ENCODE measurements around the gene FSCN2. TPM values are rescaled to one million over a fixed set of nuclear protein-coding genes. Genes with fewer than 3 reads are reported as not detected.

Gene FSCN2
- total RNA-seq, 4 donors from 2014 or later, result 0.20 to 0.46 TPM; not detected in 2

GRCh38 chr17:81575836-81576235 lies 47.7 kb downstream of the FSCN2 start:
- TF ChIP-seq POLR2A (IDR thresholded peaks at IDR 0.05), result no peak
- TF ChIP-seq, protein P1, sequence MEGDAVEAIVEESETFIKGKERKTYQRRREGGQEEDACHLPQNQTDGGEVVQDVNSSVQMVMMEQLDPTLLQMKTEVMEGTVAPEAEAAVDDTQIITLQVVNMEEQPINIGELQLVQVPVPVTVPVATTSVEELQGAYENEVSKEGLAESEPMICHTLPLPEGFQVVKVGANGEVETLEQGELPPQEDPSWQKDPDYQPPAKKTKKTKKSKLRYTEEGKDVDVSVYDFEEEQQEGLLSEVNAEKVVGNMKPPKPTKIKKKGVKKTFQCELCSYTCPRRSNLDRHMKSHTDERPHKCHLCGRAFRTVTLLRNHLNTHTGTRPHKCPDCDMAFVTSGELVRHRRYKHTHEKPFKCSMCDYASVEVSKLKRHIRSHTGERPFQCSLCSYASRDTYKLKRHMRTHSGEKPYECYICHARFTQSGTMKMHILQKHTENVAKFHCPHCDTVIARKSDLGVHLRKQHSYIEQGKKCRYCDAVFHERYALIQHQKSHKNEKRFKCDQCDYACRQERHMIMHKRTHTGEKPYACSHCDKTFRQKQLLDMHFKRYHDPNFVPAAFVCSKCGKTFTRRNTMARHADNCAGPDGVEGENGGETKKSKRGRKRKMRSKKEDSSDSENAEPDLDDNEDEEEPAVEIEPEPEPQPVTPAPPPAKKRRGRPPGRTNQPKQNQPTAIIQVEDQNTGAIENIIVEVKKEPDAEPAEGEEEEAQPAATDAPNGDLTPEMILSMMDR (IDR thresholded peaks at IDR 0.05 in 4 of 5, conservative IDR thresholded peaks at IDR 0.05 in 1 of 5), result no peak
- ATAC-seq, result no peak

GRCh38 chr17:81576621-81577277 lies 48.6 kb downstream of the FSCN2 start:
- H3K27me3 ChIP-seq, result no peaks in the 10 kb centered on the region
- no peak for TF ChIP-seq POLR2A (IDR thresholded peaks at IDR 0.05)
- TF ChIP-seq, protein P1 (IDR thresholded peaks at IDR 0.05 in 4 of 5, conservative IDR thresholded peaks at IDR 0.05 in 1 of 5), result no peak
- DNase-seq (no peak), ATAC-seq (peak in 1 of 2 donors; percentile 9)
- H3K4me1 ChIP-seq, result peaks cover 12 to 17% of the 10 kb centered on the region in 2 donors
- H3K27ac ChIP-seq, result peak overlapping the region in 3 of 4 donors; percentile 20 to 28 (median 23)
- in situ Hi-C loops (cut with MboI; ENCODE audit: low sequenced_read_pairs in 4 of 4), result no loop called here
- peaks cover 2 to 42% of the 10 kb centered on the region in 2 donors for H3K36me3 ChIP-seq
- H3K4me3 ChIP-seq, result no peak overlapping the region
- no peaks in the 10 kb centered on the region for H3K9me3 ChIP-seq
- intact Hi-C loops (cut with DNase I; ENCODE audit: low total_unique reads), result no loop called here

More at GRCh38 chr17:81575836-81576235, 47.7 kb downstream of the FSCN2 start:
- H3K4me1 ChIP-seq, result peaks cover 12 to 17% of the 10 kb centered on the region in 2 donors
- intact Hi-C loops (cut with DNase I; ENCODE audit: low total_unique reads), result no loop called here
- DNase-seq, result no peak
- peaks cover 0 to 46% of the 10 kb centered on the region in 2 donors for H3K36me3 ChIP-seq
- no peak overlapping the region for H3K4me3 ChIP-seq
- in situ Hi-C loops (cut with MboI; ENCODE audit: low sequenced_read_pairs in 4 of 4), result no loop called here
- no peak overlapping the region for H3K27ac ChIP-seq
- no peaks in the 10 kb centered on the region for H3K9me3 ChIP-seq
- no peaks in the 10 kb centered on the region for H3K27me3 ChIP-seq

- peak overlapping the region in 3 of 4 donors; percentile 20 to 28 (median 23) for H3K27ac ChIP-seq
- intact Hi-C loops (cut with DNase I; ENCODE audit: low total_unique reads), result no loop called here
- in situ Hi-C loops (cut with MboI; ENCODE audit: low sequenced_read_pairs in 4 of 4), result no loop called here
These were observed 49.3 kb downstream of the FSCN2 start for GRCh38 chr17:81577278-81578000.

GRCh38 chr17:81578038-81578441 lies 49.9 kb downstream of the FSCN2 start:
- Histone ChIP-seq H3K27me3 (no peaks in the 10 kb centered on the region), H3K27ac (peak overlapping the region in 1 of 4 donors; percentile 24), H3K36me3 (peaks cover 2 to 44% of the 10 kb centered on the region in 2 donors), H3K9me3 (no peaks in the 10 kb centered on the region), H3K4me1 (peaks cover 12 to 17% of the 10 kb centered on the region in 2 donors), H3K4me3 (no peak overlapping the region)
- no peak for DNase-seq
- TF ChIP-seq, protein P1 (IDR thresholded peaks at IDR 0.05 in 4 of 5, conservative IDR thresholded peaks at IDR 0.05 in 1 of 5), result no peak
- TF ChIP-seq POLR2A (IDR thresholded peaks at IDR 0.05), result no peak
- in situ Hi-C loops (cut with MboI; ENCODE audit: low sequenced_read_pairs in 4 of 4) (no loop called here), intact Hi-C loops (cut with DNase I; ENCODE audit: low total_unique reads) (no loop called here)
- ATAC-seq, result peak in 1 of 2 donors; percentile 16

More at GRCh38 chr17:81577278-81578000, 49.3 kb downstream of the FSCN2 start:
- H3K4me3 ChIP-seq, result no peak overlapping the region
- no peaks in the 10 kb centered on the region for H3K9me3 ChIP-seq
- no peak for TF ChIP-seq POLR2A (IDR thresholded peaks at IDR 0.05)
- TF ChIP-seq, protein P1 (IDR thresholded peaks at IDR 0.05 in 4 of 5, conservative IDR thresholded peaks at IDR 0.05 in 1 of 5), result no peak
- peaks cover 12 to 17% of the 10 kb centered on the region in 2 donors for H3K4me1 ChIP-seq
- DNase-seq (no peak), ATAC-seq (peak in 1 of 2 donors; percentile 20)
- no peaks in the 10 kb centered on the region for H3K27me3 ChIP-seq
- H3K36me3 ChIP-seq, result peaks cover 2 to 44% of the 10 kb centered on the region in 2 donors
